Left lobe of liver (tissue), 2 donors: ENCODE data around the gene DNASE1L2. TPM values are rescaled to one million over a fixed set of nuclear protein-coding genes. Genes with fewer than 3 reads are reported as not detected.
"Not testable (repeated sequence)": the region's sequence is repeated elsewhere in the genome, so short reads cannot be mapped to it uniquely, and the experiment has no call there.

ENCODE experiments used
- ATAC-seq: fragments of 200-7000 bp; cut with Tn5 transposase; one replicate; pipeline ENCODE4 v1.9.1; 2020; ENCODE audit warnings: mild to moderate bottlenecking, moderate library complexity
- DNase-seq: peaks from one replicate; pipeline ENCODE4 v3.0.0-alpha.2; 2020; ENCODE audit warnings: low spot score
- total RNA-seq: library from RNA; stranded (reverse); gene quantifications from one replicate; pipeline ENCODE4 v1.2.1, GENCODE V29; 2021
- donor health status: DM: no; HTN: no; CAD: no; lungs with moderate emphysema.
- donor health status: DM: no; HTN: yes; CAD: no.

Gene DNASE1L2
- total RNA-seq, 1 donor from 2014 or later: 1.2 TPM

DNA sequence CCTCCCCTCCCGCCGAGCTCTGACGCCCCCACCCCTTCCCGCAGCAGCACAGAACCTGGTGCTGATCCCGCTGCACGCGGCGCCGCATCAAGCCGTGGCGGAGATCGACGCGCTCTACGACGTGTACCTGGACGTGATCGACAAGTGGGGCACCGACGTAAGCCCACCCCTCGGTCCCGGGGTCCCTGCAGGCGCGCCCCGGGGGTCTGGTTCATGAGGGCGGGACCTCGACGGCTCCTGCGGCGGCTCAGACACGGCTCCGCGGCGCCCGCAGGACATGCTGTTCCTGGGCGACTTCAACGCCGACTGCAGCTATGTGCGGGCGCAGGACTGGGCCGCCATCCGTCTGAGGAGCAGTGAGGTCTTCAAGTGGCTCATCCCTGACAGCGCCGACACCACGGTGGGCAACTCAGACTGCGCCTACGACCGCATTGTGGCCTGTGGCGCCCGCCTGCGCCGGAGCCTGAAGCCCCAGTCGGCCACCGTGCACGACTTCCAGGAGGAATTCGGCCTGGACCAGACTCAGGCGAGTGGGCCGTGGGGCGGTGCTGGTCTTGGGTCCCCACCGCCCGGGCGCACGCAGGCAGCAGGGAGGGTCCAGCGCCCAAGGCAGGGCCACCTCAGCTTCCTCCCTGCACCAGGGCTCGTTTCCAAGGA is 1.4 kb downstream of the DNASE1L2 start:
- no peak for DNase-seq
- peak; percentile 24 for ATAC-seq

DNA sequence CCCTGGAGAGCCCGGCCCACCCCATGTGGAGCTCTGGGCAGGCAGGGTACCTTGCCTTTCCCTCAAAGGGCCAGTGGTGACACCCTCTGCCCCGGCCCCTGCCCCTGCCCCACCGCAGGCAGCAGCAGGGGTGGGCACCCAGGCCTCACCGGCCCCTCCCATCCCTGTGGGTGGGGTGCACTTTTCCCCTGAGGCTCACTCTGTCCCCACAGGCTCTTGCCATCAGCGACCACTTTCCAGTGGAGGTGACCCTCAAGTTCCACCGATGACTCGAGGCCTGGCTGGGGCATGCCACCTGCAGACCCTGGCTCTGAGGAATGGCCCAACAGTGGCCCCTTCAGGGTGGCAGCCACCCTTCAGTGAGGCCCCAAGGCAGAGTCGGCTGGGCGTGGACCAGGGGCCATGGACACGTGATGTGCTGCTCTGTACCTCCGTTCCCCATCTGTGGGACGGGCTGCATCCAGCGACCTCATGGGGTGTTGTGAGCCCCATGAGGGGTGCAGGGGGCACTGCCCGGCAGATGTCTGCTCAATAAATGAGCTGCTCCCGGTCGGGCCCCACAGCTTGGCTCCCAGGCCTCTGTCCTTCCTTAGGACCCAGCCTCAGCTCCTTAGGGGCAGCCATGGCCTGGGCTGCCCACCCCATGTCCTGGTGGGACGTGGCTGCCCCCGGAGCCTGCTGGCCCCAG is 2.0 kb downstream of the DNASE1L2 start:
- DNase-seq (no peak), ATAC-seq (peak; percentile 35)

DNA sequence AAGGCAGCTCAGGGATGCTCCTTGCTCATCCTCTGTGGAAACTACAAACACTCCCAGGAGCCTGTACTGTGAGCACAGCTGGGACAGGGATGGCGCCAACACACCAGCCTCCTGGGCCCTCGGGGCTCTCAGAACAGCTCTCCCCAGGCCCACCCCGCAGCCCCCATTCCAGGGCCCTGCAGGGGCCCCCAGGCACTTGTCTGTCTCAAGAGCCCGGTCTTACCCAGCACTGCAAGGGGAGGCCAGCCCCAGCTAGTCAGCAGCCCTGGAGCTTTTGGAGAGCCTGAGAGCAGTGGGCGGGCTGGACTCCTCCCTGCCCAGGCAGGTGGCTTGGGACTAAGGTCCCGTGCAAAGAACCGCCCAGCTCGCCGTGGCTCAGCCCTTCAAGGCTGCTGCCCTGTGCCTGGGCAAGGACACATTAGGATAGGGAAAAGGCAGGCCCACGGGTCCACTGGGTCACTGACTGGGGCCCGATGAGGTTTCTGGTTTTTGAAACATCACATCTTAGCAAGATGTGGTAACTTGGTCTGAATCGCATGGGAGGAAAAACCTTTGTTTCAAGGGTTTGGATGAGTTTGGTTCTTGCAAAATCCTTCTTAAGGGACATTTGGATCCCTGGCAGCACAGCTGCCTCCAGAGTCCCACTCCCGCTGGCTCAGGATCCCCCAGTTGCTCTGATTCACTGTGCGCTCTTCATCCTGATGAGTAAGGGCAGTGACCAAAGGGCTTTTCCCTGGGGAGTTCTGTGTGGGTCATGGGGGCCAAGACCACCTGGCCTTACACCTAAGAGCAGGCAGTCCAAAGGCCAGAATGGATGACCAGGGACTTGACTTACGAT is 2.8 kb downstream of the DNASE1L2 start:
- ATAC-seq: peak; percentile 49
- DNase-seq: no peak

DNA sequence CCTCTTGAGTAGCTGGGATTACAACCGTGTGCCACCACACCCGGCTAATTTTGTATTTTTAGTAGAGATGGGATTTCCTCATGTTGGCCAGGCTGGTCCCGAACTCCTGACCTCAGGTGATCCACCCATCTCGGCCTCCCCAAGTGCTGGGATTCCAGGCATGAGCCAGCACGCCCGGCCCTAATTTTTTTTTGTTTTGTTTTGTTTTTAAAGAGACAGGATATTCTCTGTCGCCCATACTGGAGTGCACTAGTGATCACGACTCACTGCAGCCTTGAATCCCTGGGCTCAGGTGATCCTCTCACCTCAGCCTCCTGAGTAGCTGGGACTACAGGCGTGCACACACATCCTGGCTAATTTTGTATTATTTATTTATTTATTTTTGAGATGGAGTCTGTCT is 4.1 kb downstream of the DNASE1L2 start:
- not testable (repeated sequence) for DNase-seq, ATAC-seq

DNA sequence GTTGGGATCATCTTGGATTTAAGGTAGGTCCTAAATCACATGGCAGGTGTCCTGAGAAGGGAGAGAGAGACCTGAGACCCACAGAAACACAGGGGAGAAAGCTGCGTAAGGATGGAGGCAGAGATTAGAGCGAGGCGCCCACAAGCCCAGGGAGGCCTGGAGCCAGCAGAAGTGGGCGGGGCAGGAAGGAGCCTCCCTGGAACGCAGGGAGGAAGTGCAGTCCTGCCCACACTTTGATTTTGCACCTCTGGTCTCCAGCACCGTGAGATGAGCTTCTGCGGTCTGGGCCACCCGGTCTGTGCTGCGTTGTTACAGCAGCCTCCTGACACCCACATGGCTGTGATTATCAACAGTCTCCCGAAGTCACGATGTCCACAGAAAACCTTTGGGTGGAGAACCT is 6.4 kb downstream of the DNASE1L2 start:
- DNase-seq (no peak), ATAC-seq (no peak)

DNA sequence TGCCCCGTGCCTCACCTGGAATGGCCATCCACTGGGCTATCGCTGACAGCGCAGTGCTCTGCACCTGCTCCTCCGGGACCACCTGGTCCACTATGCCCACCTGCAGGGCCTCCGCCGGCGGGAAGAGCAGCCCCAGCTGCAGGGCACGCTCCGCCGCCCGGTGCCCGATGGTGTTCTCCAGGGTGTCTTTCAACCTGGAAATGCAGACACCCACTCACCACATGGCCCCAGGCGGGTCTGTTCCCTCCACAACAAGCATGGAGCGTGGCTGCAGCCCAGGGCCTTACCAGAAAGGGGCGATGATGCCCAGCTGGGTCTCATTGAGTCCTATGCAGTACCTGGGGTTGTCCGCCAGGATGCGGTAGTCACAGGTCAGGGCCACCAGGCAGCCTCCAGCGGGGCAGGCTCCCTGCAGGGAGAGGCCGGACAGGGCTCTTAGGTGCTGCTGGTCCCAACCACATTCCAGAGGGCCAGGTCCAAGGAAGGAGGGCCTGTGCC is 6.8 kb downstream of the DNASE1L2 start:
- no peak for DNase-seq
- ATAC-seq: no peak

DNA sequence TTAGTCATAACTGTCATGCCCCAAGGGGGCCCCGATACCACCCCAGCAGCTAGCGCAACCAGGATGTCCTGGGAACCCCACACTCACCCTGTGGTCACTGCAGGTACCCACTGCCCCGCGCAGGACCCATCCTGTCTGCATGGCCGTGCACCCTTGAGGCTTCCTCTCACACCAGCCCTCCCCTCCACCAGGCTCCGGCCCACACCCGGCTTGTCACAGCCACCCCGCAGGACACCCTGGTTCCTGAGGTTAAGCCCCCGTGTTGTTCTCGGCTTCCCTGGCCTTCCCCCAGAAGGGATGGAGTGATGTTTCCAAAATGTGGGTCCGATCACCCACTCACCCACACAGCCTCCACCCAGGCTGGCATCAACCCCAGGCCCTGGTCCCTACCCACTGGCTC is 7.5 kb downstream of the DNASE1L2 start:
- no peak for DNase-seq
- no peak for ATAC-seq

DNA sequence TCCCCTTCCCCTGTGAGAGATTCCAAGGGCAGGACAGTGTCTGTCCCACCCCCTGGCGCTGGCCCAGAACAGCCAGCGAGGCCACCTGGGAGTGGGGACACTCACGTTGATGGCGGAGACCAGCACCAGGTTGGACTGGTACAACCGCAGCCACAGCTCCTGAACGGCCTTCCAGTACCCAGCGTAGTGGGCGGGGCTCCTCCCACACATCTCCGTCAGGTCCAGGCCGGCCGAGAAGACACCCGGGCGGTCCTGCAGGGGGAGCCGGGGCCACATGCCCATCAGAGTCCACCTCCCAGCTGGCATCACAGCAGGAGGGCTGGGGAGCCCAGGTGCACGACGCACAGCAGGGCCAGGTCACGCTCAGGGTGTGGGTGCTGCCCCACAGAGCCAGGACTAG is 8.1 kb downstream of the DNASE1L2 start:
- DNase-seq (no peak), ATAC-seq (no peak)

DNA sequence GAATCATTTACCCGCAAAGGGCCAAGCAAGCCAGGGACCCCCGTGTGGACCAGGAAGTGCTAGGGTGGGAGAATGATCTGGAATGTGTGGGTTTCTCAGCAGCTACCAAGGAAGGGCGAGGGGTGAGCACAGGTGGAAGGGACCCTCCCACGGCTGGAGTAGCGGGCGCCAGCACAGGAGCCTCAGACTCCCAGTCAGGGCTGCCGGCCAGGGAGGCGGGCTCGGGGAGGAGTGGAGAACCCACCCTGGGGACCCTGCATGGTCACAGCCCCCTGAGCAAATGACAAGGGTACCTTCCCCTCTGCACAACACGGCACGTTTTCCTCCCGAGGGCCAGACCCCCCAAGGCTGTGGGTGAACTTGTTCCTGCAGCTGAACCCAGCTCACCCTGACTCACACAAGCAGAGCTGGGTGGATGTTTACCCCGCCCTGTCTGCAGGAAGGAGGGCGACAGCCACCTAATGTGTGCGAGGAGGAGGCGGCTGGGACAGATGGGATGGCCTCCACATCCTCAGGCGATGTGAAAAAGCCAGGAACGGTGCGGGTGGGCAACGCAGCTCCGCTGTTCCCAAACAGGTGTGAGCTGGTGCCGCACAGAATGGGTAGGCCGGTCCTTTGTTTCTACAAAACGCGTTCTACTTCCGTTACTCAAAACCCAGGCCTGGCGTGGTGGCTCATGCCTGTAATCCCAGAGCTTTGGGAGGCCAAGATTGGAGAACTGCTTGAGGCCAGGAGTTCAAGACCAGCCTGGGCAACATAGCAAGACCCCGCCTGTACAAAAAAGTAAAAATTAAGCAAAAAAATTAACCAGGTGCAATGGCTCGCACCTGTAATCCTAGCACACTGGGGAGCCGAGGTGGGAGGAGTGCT is 8.9 kb downstream of the DNASE1L2 start:
- no peak for ATAC-seq

DNA sequence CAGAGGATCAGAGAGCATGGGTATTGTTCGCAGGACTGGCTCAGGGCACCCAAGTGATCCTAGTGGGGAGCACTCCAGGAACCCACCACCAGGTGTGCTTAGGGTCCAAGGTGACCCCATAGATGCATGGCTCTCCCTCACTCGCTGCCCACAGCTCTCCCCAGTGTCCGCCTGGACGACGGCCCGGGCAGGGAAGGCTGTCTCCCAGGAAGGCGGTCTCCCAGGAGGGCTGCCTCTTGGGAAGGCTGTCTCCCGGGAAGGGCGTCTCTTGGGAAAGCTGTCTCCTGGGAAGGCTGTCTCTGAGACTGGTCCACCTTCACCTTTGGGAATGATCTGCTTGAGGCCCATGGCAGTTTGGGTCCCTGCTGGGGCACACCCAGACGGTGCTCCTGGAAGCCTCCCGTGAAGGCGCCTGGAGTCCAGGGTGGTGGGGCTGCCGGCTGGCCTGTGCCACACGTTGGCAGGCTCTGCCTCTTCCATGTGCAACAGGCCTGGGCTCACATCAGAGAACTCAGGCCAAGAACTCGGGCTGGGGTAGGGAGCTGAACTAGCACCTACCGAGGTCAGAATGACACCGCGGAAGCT is 10.1 kb downstream of the DNASE1L2 start:
- DNase-seq: no peak
- no peak for ATAC-seq

More for the DNA sequence above, 8.9 kb downstream of the DNASE1L2 start:
- DNase-seq: no peak

DNA sequence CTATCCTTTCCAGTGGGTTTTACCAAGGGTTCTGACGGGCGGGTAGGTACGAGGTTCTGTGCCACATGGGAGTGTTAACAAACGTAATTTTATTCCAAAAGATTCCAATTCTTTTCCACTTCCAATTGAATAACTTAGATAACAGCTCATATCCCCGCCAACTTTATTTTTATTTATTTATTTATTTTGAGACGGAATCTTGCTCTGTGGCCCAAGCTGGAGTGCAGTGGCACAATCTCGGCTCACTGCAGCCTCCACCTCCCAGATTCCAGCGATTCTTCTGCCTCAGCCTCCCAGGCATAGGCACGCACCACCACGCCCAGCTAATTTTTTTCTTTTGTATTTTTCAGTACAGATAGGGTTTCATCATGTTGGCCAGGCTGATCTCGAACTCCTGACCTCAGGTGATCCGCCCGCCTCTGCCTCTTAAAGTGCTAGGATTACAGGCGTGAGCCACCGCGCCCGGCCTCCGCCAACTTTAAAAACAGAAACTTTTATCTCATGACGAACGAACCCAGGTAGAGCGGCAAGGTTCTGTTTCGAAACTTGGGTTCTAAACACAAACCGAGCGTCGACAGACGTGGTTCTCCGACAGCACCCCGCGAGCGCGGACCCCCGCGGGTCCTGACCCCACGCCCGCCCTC is 14.5 kb downstream of the DNASE1L2 start:
- ATAC-seq (peak; percentile 4), DNase-seq (peak; percentile 70)

DNA sequence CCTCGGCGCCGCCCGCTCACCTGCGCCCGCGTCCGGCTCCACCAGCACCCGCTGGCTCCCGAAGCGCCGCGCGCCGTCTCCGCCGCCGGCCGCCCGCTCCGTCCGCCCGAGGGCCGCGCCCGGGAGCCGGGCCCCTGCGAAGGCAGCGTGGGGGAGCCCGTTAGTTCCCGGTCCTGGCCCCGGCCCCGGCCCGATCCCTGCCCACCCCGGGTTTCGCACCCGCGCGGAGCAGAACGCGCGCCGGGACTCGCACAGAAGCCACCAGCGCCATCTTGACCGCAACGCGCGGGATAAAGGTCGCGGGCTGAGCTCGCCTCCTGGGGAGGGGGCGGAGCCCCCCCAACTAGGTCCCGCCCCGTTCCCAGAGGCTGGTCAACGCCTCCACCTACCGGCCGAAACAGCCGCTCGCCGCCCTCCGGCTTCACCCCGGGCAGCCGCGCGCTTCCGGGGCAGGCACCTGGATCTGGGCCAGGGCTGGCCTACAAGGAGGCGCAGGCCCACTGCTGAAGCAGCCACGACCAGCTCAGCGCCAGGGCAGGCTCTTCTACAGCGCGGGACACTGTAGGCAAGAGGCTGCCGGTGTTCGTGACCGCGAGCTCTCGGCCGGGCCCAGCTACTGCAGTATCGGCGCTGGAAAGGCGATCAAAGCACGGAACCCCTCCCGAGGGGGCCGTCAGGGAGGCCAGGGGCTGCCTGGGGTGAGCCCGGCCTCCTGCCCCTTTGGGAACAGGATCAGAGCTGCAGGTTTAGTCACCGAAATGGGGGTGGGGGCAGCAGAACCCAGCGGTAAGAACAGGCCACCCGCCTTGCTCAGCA is 15.3 kb downstream of the DNASE1L2 start, which contains the start of gene ECI1:
ECI1 (minus strand) TSS at position 292 of the 816 bp plus-strand sequence; CDS start at position 271, 21 bp downstream.
- ATAC-seq (peak; percentile 92), DNase-seq (peak; percentile 98)

DNA sequence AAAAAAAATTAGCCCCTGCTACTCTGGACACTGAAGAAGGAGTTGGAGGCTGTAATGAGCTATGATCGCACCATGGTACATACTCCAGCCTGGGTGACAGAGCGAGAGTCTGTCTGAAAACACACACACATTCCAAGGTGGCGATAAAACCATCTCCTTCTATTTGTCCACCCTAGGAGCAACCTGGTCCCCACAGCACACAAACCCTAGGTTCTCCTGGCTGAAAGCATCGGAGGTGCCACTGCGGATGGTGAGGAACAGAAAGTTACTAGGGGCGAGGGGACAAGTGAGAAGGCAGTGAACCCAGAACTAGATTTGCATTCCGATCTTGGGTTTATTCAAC is 16.5 kb downstream of the DNASE1L2 start:
- no peak for DNase-seq

DNA sequence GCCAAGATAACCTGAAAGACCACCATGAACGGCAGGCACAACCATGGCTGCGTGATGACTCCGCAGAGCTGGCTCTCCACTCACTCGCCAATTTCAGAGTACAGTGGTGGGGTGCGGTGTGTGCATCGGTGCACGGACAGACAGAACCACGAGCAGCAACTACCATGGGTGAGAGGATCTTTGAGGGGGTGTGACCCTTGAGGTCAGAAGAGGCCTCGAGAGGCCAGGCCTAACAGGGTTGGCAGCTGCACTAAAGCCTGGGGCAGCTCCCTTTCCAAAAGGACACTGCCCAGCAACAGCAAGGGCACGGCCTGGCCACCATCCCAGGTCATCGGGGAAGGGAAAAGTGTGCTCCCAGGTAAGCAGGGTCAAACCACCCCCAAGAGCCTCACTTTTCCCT is 17.0 kb downstream of the DNASE1L2 start:
- DNase-seq (peak; percentile 67), ATAC-seq (peak; percentile 51)

More for the DNA sequence above, 16.5 kb downstream of the DNASE1L2 start:
- no peak for ATAC-seq

DNA sequence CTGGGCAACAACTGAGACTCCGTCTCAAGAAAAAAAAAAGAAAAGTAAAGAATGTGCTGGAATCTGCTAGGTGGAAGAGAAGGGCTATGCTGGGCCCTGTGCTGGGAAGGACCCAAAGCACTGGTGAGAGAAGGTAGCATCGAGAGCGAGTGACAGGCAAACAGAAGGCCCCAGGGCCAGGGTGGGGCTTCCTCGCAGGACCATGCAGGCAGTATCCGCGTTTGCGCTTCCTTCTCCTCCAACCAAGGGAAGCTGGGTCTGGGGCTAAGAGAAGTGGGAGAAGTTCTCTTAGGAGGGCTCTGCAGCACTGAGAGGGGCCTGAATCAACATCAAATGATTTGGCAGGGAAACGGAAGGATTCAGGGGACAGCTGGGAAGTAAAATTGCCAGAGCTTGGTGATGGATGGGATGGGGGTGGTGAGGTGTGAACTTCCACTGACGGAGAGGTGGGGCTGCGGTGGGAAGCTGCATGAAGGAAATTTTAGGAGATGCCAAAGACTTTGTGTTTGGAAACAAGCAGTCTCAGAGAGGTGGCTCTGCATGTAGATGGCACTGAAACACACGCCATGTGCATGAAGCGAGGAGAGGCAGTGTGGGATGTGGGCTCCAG is 20.4 kb downstream of the DNASE1L2 start:
- ATAC-seq (no peak), DNase-seq (no peak)

DNA sequence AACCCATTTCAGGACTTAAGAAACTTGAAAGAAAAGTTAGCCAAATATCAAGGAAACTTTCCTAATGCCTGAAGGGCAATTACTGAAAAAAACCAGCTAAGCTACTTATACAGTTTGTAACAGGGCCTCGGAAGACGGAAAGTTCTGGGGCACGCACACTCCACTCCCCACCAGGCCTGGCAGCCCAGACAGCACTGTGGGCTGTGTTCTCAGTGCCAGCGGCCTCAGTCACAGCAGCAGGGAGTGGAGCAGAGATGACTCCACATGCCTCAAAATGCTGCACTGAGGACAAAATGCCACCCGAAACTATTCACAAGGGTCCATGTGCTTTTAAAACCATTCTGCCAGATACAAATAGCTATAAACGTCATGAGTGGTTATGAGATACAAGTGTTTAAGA is 21.5 kb downstream of the DNASE1L2 start:
- ATAC-seq: no peak

DNA sequence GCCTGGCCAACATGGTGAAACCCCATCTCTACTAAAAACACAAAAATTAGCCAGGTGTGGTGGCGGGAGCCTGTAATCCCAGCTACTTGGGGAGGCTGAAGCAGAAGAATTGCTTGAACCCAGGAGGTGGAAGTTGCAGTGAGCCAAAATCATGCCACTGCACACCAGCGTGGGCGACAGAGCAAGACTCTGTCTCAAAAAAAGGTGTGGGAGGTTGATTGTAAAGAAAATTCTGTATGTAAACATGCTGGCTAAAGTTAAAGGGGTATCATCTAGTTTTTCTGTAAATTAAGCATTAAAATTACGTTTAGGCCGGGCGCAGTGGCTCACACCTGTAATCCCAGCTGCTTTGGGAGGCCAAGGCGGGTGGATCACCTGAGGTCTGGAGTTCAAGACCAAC is 22.3 kb downstream of the DNASE1L2 start:
- not testable (repeated sequence) for ATAC-seq, DNase-seq

More for the DNA sequence above, 21.5 kb downstream of the DNASE1L2 start:
- no peak for DNase-seq

DNA sequence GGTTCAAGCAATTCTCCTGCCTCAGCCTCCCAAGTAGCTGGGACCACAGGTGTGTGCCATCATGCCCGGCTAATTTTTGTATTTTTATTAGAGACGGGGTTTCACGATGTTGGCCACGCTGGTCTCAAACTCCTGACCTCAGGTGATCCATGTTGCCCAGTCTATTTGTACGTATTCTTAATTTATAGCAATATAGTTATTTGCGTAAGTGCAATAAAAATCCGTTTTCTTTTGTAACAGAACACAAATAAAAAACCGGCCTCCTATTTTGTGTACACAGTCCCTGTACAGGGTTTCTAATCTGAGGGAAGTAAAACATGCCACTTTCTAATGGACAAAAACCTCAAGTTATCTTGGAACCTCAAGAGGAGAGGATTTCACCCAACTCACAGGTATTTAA is 24.0 kb downstream of the DNASE1L2 start:
- DNase-seq (no peak), ATAC-seq (no peak)
